GM18526 (cell line): Measurements from ENCODE around the gene MYH9.
A peak's percentile ranks its signal among the peaks of the same experiment; 100 is the strongest.

Source experiments
- POLR2A ChIP-seq: IDR thresholded peaks from 3 replicates; pipeline ENCODE4 v1.6.1; 2011; ENCODE audit not compliant: insufficient read length; ENCODE audit errors: extremely low read depth

Gene MYH9

DNA sequence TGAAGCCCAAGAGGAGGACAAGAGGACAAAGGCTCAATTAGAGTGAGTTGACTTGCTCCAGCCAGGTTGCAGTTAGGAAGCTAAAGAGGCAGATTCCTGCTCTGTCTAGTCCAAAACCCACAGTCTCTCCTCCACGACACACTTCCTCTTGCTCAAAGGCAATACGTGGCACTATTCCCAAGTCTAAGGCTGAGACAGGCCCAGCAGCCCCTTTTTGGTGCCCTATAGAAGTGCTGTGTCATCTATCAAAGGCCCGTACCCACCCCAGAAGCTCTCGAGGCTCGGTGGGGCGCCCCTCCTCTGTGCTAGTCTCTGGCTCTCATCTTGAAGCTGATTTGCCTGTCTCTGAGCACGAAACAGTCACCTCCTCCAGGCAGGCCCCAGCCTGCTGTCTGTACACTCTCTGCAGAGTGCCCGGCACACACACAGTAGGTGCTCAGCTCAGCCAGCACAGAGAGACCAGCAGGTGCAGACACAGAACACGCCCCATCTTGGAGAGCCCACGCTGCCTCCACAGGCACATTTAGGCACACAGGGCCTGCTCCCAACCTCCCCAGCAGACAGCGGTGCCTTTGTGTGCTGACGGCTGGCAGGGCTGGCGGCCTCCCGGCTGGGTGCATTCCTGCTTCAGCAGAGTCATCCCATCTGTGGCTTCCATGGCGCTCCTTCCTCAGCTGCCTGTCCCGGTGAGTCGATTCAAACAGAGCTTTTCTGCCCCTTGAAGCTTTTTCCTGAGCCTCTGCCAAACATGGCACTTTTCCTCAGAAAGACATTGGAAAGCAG, 52.8 kb downstream of the MYH9 start:
- TF ChIP-seq POLR2A: no peak

DNA sequence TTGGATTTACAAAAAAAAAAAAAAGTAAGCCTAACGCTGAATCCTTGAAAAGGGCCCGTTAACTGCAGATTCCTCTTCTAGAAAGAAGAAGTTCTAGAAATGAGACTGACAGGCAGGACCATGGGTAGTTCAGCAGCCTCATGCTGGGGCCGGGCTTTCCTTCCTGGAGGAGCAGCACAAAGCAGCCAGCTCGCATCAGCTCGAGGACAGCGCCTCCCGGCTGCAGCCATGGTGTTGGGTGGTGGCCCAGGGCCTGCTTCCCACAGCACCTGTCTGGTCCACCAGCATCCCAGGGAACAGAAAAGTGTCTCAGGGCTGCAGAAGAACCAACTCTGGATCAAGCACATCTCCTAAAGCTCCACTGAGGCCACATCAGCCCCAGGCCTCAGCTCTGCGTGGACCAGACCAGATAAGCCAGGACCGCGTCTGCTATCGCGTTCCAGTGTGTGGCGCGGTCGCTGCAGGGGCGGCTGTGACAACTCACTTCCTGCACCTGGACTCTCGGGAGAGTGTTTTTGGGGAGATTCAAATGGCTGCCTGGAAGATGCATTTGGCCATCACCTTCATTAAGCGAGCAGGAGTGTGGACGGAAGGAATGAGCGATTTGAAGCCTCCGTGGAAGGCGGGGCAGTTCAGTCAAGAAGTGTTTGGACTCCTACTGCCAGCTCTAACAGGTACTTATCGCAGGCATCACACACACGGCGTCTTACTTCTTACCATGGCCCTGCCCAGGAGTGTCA, 53.5 kb downstream of the MYH9 start:
- TF ChIP-seq POLR2A: no peak

GRCh38 chr22:36333644-36334043, 54.1 kb downstream of the MYH9 start:
- TF ChIP-seq POLR2A: no peak

DNA sequence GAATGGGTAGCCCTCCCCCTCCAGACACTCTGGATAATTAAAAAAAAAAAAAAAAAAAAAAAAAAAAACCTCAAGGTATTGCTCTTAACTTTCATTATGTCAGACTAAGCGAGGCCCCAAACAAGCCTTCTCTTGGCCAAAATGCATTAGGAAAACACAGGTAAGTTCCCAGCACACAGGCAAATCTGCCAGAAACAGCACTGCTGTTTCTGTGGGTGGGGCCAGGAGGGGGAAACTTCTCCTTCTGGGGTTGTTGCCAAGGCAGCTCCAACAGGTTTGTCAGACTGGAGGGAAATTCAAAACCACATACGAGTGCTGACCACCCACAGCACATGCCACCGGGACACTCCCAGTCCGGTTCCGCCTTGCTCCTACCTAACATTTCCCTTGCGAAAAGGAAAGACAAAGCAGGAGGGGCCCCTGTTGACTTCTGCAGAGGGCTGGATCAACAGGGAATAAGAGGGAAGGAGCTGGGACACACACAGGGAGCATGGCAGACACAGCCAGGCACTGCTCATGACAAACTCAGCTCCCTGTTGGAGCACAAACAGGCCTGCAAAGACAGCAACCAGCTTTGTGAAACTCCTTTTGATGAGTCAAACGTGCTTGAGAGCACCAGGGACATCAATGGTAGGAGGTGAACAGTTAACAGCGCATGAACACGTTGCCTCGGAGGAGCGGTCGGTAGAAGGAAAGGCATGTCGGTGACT, 55.0 kb downstream of the MYH9 start:
- TF ChIP-seq POLR2A: no peak

DNA sequence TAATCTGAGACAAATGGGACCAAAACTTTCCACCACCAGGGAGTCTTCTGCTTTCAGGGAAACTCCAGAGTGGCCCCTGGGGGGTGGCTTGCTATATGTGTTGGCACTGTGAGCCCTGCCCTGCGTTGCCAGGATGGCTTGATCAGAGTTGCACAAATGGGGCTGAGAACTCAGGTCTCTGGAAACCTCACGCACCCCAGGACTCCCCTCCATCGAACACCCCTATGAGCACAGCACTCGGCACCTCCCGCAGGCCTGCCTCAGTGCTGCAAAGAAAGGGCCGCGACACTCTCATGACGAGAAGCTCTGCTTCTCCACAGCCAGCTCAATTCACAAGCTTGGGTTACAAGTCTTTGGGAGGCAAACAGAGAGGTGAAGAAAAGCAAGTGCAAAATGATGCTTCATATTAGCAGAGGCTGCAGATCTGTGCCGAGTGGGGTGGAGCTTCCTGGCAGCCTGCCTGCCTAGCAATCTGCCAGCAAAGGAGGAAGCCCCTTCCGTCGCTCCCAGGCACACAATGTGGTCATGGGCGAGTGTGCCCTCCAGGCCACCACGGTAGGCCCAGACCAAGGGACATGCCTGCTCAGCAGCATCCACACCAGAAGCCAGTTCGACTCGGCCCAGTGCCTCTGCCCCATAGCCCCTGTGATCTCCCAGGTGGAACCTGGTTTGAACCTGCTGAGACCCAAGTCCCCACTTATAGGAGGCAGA, 55.7 kb downstream of the MYH9 start:
- peak; percentile 34 for TF ChIP-seq POLR2A

GRCh38 chr22:36331306-36331911, 56.4 kb downstream of the MYH9 start:
- TF ChIP-seq POLR2A: peak; percentile 74

GRCh38 chr22:36330655-36331305, 57.0 kb downstream of the MYH9 start:
- no peak for TF ChIP-seq POLR2A

GRCh38 chr22:36330127-36330526, 57.6 kb downstream of the MYH9 start:
- TF ChIP-seq POLR2A: no peak

GRCh38 chr22:36329254-36330078, 58.3 kb downstream of the MYH9 start:
- TF ChIP-seq POLR2A: no peak

DNA sequence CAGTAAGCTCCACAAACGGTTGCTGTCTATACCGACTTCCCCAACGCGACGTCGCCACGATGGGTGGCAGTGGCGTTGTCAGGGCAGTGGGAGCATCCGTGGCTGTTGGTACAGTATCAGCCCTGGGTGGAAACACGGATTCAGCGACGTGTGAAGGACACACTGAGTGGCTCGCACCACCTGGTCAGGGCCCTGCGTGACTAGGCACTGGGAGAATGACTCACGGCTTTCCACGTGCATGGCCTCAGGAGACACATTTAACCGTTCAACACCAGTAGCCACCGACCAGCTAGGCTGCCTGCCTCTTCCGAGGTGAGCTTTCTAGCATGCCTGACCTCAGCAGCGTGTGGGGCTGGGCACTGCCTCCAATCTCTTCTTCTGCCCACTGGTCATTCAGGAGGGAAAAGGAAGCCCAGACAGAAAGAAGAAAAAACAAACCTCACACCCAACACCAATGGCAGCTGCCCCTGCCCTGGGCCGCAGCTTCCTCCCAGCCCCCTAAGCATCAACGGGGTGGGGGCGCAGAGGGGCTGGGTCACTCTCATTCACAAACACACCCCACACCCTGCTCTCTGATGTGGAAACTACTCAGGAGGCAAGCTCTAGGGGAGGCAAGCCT, 59.0 kb downstream of the MYH9 start:
- TF ChIP-seq POLR2A: no peak

GRCh38 chr22:36327922-36328551, 59.7 kb downstream of the MYH9 start:
- TF ChIP-seq POLR2A: no peak
